HepG2 (cell line): ENCODE measurements around the gene LAP3. TPM values are rescaled to one million over a fixed set of nuclear protein-coding genes. Genes with fewer than 3 reads are reported as not detected.

Experiments
- ARID5B ChIP-seq: IDR thresholded peaks from 2 replicates; pipeline ENCODE4 v1.4.0; 2020; ENCODE audit warnings: mild to moderate bottlenecking, missing genetic modification reagents
- ATF3 ChIP-seq: sonication (generic); formaldehyde crosslinking; IDR thresholded peaks from 2 replicates; pipeline ENCODE4 v1.4.0; 2020; ENCODE audit warnings: missing genetic modification reagents
- GFI1 ChIP-seq: sonication (generic); formaldehyde crosslinking; IDR thresholded peaks from 2 replicates; pipeline ENCODE4 v1.5.0; 2020; ENCODE audit warnings: missing genetic modification reagents, mild to moderate bottlenecking, borderline replicate concordance
- MAX ChIP-seq: IDR thresholded peaks from 2 replicates; pipeline ENCODE4 v1.6.1; 2012; ENCODE audit warnings: inconsistent platforms
- MEF2D ChIP-seq: sonication (generic); formaldehyde crosslinking; IDR thresholded peaks from 2 replicates; pipeline ENCODE4 v1.5.1; 2020; ENCODE audit warnings: mild to moderate bottlenecking, missing genetic modification reagents
- MTA3 ChIP-seq: sonication (generic); formaldehyde crosslinking; IDR thresholded peaks from 2 replicates; pipeline ENCODE4 v1.4.0; 2020; ENCODE audit warnings: missing genetic modification reagents
- NR2F2 ChIP-seq: IDR thresholded peaks from 2 replicates; pipeline ENCODE4 v1.6.1; 2012; ENCODE audit warnings: low read depth, inconsistent platforms, borderline replicate concordance
- PHB2 ChIP-seq: fragments of 450-650 bp; IDR thresholded peaks from 2 replicates; pipeline ENCODE4 v1.6.1; 2018; ENCODE audit not compliant: partially characterized antibody
- RARA ChIP-seq: IDR thresholded peaks from 2 replicates; pipeline ENCODE4 v1.6.1; 2016; ENCODE audit warnings: missing genetic modification reagents, missing compliant biosample characterization
- REST ChIP-seq, 2 experiments: IDR thresholded peaks; 2 replicates each; pipeline ENCODE4 v1.6.1; 2011 to 2012; ENCODE audit warnings: low read length in 2 of 2, borderline replicate concordance in 1 of 2, low read depth in 1 of 2, mild to moderate bottlenecking in 1 of 2, moderate library complexity in 1 of 2
- SP5 ChIP-seq: IDR thresholded peaks from 2 replicates; pipeline ENCODE4 v1.6.1; 2016; ENCODE audit warnings: low read depth, borderline replicate concordance
- TRIM24 ChIP-seq: sonication (generic); formaldehyde crosslinking; IDR thresholded peaks from 2 replicates; pipeline ENCODE4 v1.8.0; 2022; ENCODE audit warnings: mild to moderate bottlenecking, missing genetic modification reagents
- ZBTB26 ChIP-seq: IDR thresholded peaks from 2 replicates; pipeline ENCODE4 v1.6.1; 2016; ENCODE audit warnings: missing compliant biosample characterization, missing genetic modification reagents, borderline replicate concordance
- ZFP1 ChIP-seq: IDR thresholded peaks from 2 replicates; pipeline ENCODE4 v1.6.1; 2016
- ZNF350 ChIP-seq: sonication (generic); formaldehyde crosslinking; IDR thresholded peaks from 2 replicates; pipeline ENCODE4 v1.4.0; 2020; ENCODE audit warnings: mild to moderate bottlenecking, low read depth, missing genetic modification reagents, borderline replicate concordance
- ZNF605 ChIP-seq: sonication (generic); formaldehyde crosslinking; IDR thresholded peaks from 2 replicates; pipeline ENCODE4 v1.8.0; 2022; ENCODE audit warnings: mild to moderate bottlenecking, missing genetic modification reagents
- ZNF660 ChIP-seq: sonication (generic); formaldehyde crosslinking; IDR thresholded peaks from 2 replicates; pipeline ENCODE4 v1.5.1; 2020; ENCODE audit warnings: mild to moderate bottlenecking, low read depth, missing genetic modification reagents, borderline replicate concordance
- ZNF704 ChIP-seq: sonication (generic); formaldehyde crosslinking; IDR thresholded peaks from 2 replicates; pipeline ENCODE4 v1.8.1; 2023; ENCODE audit warnings: mild to moderate bottlenecking, inconsistent platforms, moderate library complexity, missing genetic modification reagents, borderline replicate concordance
- polyA plus RNA-seq, 8 experiments: library from polyadenylated mRNA; depleted of rRNA in 3 of 8; stranded (reverse) in 7 of 8; unstranded in 1 of 8; fragments of >200 nt; fragmentation: Illumina TruSeq in 4 of 8; extraction: Trizol in 4 of 8; gene quantifications; 2 replicates each; pipeline versions ENCODE4 v1.2.1 to v1.2.3, GENCODE V29; 2011 to 2016; ENCODE audit warnings: low read depth in 4 of 8, missing spikeins in 1 of 8, mixed read lengths in 1 of 8; ENCODE audit not compliant: insufficient read depth in 1 of 8
- total RNA-seq, 5 experiments: library from RNA; depleted of rRNA; stranded (reverse); fragments of >200 nt; fragmentation: Illumina TruSeq; extraction: Trizol; gene quantifications; 2 replicates each; pipeline ENCODE4 v1.2.3, GENCODE V29; 2016; ENCODE audit warnings: low read depth in 1 of 5

Gene LAP3
- total and polyA plus RNA-seq, 2 of the 13 experiments (the other 11 are each of a cell fraction or from before 2014, with no cell fraction given), result 106 to 125 TPM

- peak; percentile 96 for TF ChIP-seq ATF3 (CRISPR knock-in tag)
- TF ChIP-seq TRIM24 (CRISPR knock-in tag), result 0 out of 2 replicates have a peak, but pooled peaks have one; percentile 17
- 0 out of 2 replicates have a peak, but pooled peaks have one; percentile 58 for TF ChIP-seq ZFP1 (CRISPR knock-in tag)
- TF ChIP-seq ZNF350, result 0 out of 2 replicates have a peak, but pooled peaks have one; percentile 30
- TF ChIP-seq MAX, result peak; percentile 51
- TF ChIP-seq MEF2D (CRISPR knock-in tag), result peak; percentile 65
- peak; percentile 68 for TF ChIP-seq SP5
- no peak for TF ChIP-seq ZBTB26 (CRISPR knock-in tag)
- no peak for TF ChIP-seq ZNF704 (CRISPR knock-in tag)
- TF ChIP-seq GFI1 (CRISPR knock-in tag), result peak; percentile 97
- peak; percentile 94 for TF ChIP-seq RARA (CRISPR knock-in tag)
- peak in 1 of 2 experiments; percentile 23; a peak in 1 of 4 replicates for TF ChIP-seq REST (IDR thresholded peaks at IDR 0.05; ENCODE audit: borderline replicate concordance in 1 of 2, low read depth in 1 of 2, low read length in 2 of 2)
- TF ChIP-seq ZNF660 (CRISPR knock-in tag), result no peak
- no peak for TF ChIP-seq PHB2
- peak; percentile 93 for TF ChIP-seq ARID5B (CRISPR knock-in tag)
- TF ChIP-seq NR2F2, result 0 out of 2 replicates have a peak, but pooled peaks have one; percentile 35
- no peak for TF ChIP-seq ZNF605 (CRISPR knock-in tag)
- no peak for TF ChIP-seq MTA3
Observed at GRCh38 chr4:17544205-17544604, 32.8 kb upstream of the LAP3 start (continued).
